ENCODE data around the gene NRL. TPM values are rescaled to one million over a fixed set of nuclear protein-coding genes. Genes with fewer than 3 reads are reported as not detected.

Gene NRL
- 0.40 and 0.57 TPM in 2 replicates for total RNA-seq

GRCh38 chr14:24114532-24115421, at the start of gene NRL, which contains the start of gene DCAF11:
TSS of gene NRL (minus strand) at chr14:24114949. CDS start at chr14:24082848, 32,101 bp downstream.
TSS of gene DCAF11 (plus strand) at chr14:24114777. CDS start at chr14:24115595, 818 bp downstream.

GRCh38 chr14:24160850-24161804, 46.4 kb upstream of the NRL start, which contains the start of gene IRF9:
TSS of gene IRF9 (plus strand) at chr14:24161265. CDS start at chr14:24162145, 880 bp downstream.

GRCh38 chr14:24146978-24147760, 32.4 kb upstream of the NRL start, which contains the start of gene RNF31:
TSS of gene RNF31 (plus strand) at chr14:24147498. CDS start at chr14:24147699, 201 bp downstream.

GRCh38 chr14:24146453-24146977, 31.8 kb upstream of the NRL start, which contains the start of gene PSME2:
TSS of gene PSME2 (minus strand) at chr14:24146610. CDS start at chr14:24146581, 29 bp downstream.

GRCh38 chr14:24141097-24141880, 26.5 kb upstream of the NRL start, which contains the start of gene EMC9:
TSS of gene EMC9 (minus strand) at chr14:24141591. CDS start at chr14:24141304, 287 bp downstream.

GRCh38 chr14:24135834-24136683, 21.3 kb upstream of the NRL start, which contains the start of gene PSME1:
TSS of gene PSME1 (plus strand) at chr14:24136194. CDS start at chr14:24136263, 69 bp downstream.

GRCh38 chr14:24130380-24130716, 15.6 kb upstream of the NRL start, which contains the start of gene FITM1:
TSS of gene FITM1 (plus strand) at chr14:24130659. CDS start at chr14:24131564, 905 bp downstream.

GRCh38 chr14:24093901-24094840, 20.6 kb downstream of the NRL start, which contains the start of gene PCK2:
TSS of gene PCK2 (plus strand) at chr14:24094311. CDS start at chr14:24094406, 95 bp downstream.

GRCh38 chr14:24071144-24071697, 43.5 kb downstream of the NRL start, which contains the start of gene CPNE6:
TSS of gene CPNE6 (plus strand) at chr14:24071562. CDS start at chr14:24072937, 1,375 bp downstream.

GRCh38 chr14:24051789-24052655, 62.7 kb downstream of the NRL start, which contains the start of gene CARMIL3:
TSS of gene CARMIL3 (plus strand) at chr14:24052009. CDS start at chr14:24052154, 145 bp downstream.

Small RNA genes within 50 kb of the gene (small RNA-seq; reads per million reads assigned to genes)
- gene RNA5SP383: not detected

Other genes with a start within 250 kb of the NRL start
- 33.3 and 35.4 TPM in 2 replicates for gene DHRS4, start 161.2 kb downstream of the NRL start, total RNA-seq
- 11.1 and 12.2 TPM in 2 replicates for gene DHRS4L2, start 126.0 kb downstream of the NRL start, total RNA-seq
- 0.14 TPM in 1 of 2 replicates, not detected in the other for gene CARMIL3, start 62.9 kb downstream of the NRL start, total RNA-seq
- not detected in 2 replicates for gene CPNE6, start 43.4 kb downstream of the NRL start, total RNA-seq
- gene PCK2, start 20.6 kb downstream of the NRL start, total RNA-seq: 6.6 and 11.2 TPM in 2 replicates
- gene DCAF11, start 172 bp downstream of the NRL start, total RNA-seq: 35.8 and 36.3 TPM in 2 replicates
- 0.27 TPM in 1 of 2 replicates, not detected in the other for gene FITM1, start 15.7 kb upstream of the NRL start, total RNA-seq
- gene PSME1, start 21.2 kb upstream of the NRL start, total RNA-seq: 86.7 and 90.6 TPM in 2 replicates
- gene EMC9, start 26.6 kb upstream of the NRL start, total RNA-seq: 14.9 and 15.3 TPM in 2 replicates
- gene PSME2, start 31.7 kb upstream of the NRL start, total RNA-seq: 76.7 and 77.1 TPM in 2 replicates
- gene RNF31, start 32.5 kb upstream of the NRL start, total RNA-seq: 42.4 and 54.4 TPM in 2 replicates
- gene IRF9, start 46.3 kb upstream of the NRL start, total RNA-seq: 24.3 and 32.3 TPM in 2 replicates
- gene REC8, start 57.1 kb upstream of the NRL start, total RNA-seq: 2.3 and 8.1 TPM in 2 replicates
- 53.7 and 54.7 TPM in 2 replicates for gene IPO4, start 73.9 kb upstream of the NRL start, total RNA-seq
- gene TM9SF1, start 80.5 kb upstream of the NRL start, total RNA-seq: 52.5 and 61.0 TPM in 2 replicates
- 0.13 TPM in 1 of 2 replicates, not detected in the other for gene TSSK4, start 90.7 kb upstream of the NRL start, total RNA-seq
- 29.4 and 35.6 TPM in 2 replicates for gene CHMP4A, start 98.5 kb upstream of the NRL start, total RNA-seq
- 3.2 and 6.0 TPM in 2 replicates for gene MDP1, start 101.1 kb upstream of the NRL start, total RNA-seq
- gene NEDD8, start 117.4 kb upstream of the NRL start, total RNA-seq: 118 and 150 TPM in 2 replicates
- 63.4 and 67.2 TPM in 2 replicates for gene GMPR2, start 118.0 kb upstream of the NRL start, total RNA-seq
- 50.8 and 52.1 TPM in 2 replicates for gene TINF2, start 127.7 kb upstream of the NRL start, total RNA-seq
- gene TGM1, start 148.2 kb upstream of the NRL start, total RNA-seq: 1.1 and 1.2 TPM in 2 replicates
- 26.1 and 34.3 TPM in 2 replicates for gene RABGGTA, start 156.6 kb upstream of the NRL start, total RNA-seq
- 10.1 and 10.9 TPM in 2 replicates for gene DHRS1, start 184.8 kb upstream of the NRL start, total RNA-seq
- gene NOP9, start 184.9 kb upstream of the NRL start, total RNA-seq: 31.8 and 34.1 TPM in 2 replicates
- gene CIDEB, start 193.0 kb upstream of the NRL start, total RNA-seq: 2.7 and 3.0 TPM in 2 replicates
- gene LTB4R2, start 195.2 kb upstream of the NRL start, total RNA-seq: 10.6 and 10.8 TPM in 2 replicates
- 2.9 and 4.7 TPM in 2 replicates for gene LTB4R, start 196.6 kb upstream of the NRL start, total RNA-seq
- gene ADCY4, start 220.1 kb upstream of the NRL start, total RNA-seq: 30.9 and 34.2 TPM in 2 replicates
- gene RIPK3, start 225.0 kb upstream of the NRL start, total RNA-seq: 2.1 and 5.8 TPM in 2 replicates